GM23338 (cell line): Measurements from ENCODE around the gene HSPA9.

Source experiments
- CREB1 ChIP-seq: fragments of 250-450 bp; sonication (Bioruptor Pico); IDR thresholded peaks from 2 replicates; pipeline ENCODE4 v1.5.0; 2020; ENCODE audit warnings: low read depth, mild to moderate bottlenecking, moderate library complexity
- CTCF ChIP-seq, 2 experiments: fragments of 200-600 bp in 1 of 2; sonication (generic) in 1 of 2; conservative IDR thresholded peaks; 2 replicates each; pipeline versions ENCODE4 v1.5.1 to v1.6.1; 2016 to 2017; ENCODE audit warnings: antibody characterized with exemption in 2 of 2, low read depth in 2 of 2, mild to moderate bottlenecking in 2 of 2, moderate library complexity in 1 of 2
- EZH2 ChIP-seq: fragments of 200-600 bp; sonication (generic); IDR thresholded peaks from one replicate; pipeline ENCODE4 v1.8.0; 2017; ENCODE audit warnings: antibody characterized with exemption, mild to moderate bottlenecking, low read depth; ENCODE audit not compliant: unreplicated experiment
- EZH2phosphoT487 ChIP-seq: fragments of 200-600 bp; sonication (generic); IDR thresholded peaks from one replicate; pipeline ENCODE4 v1.8.1; 2018; ENCODE audit warnings: antibody characterized with exemption; ENCODE audit not compliant: unreplicated experiment
- JUNB ChIP-seq: IDR thresholded peaks from one replicate; pipeline ENCODE4 v1.6.1; 2016; ENCODE audit warnings: antibody characterized with exemption; ENCODE audit not compliant: unreplicated experiment
- NANOG ChIP-seq: IDR thresholded peaks from 2 replicates; pipeline ENCODE4 v1.6.1; 2016; ENCODE audit warnings: antibody characterized with exemption, borderline replicate concordance
- POLR2AphosphoS5 ChIP-seq: IDR thresholded peaks from 2 replicates; pipeline ENCODE4 v1.6.1; 2016; ENCODE audit warnings: antibody characterized with exemption, low read depth
- STAT1 ChIP-seq: IDR thresholded peaks from one replicate; pipeline ENCODE4 v1.6.1; 2016; ENCODE audit warnings: antibody characterized with exemption; ENCODE audit not compliant: unreplicated experiment
- ZNF114 ChIP-seq: fragments of 250-450 bp; sonication (Bioruptor Pico); IDR thresholded peaks from 2 replicates; pipeline ENCODE4 v1.5.0; 2020; ENCODE audit warnings: mild to moderate bottlenecking, moderate library complexity
- TF ChIP-seq, protein P1 (sequence below): IDR thresholded peaks from one replicate; pipeline ENCODE4 v1.6.1; 2018; ENCODE audit warnings: antibody characterized with exemption; ENCODE audit not compliant: unreplicated experiment
- TF ChIP-seq, protein P2 (sequence below): IDR thresholded peaks from 2 replicates; pipeline ENCODE4 v1.6.1; 2016; ENCODE audit warnings: antibody characterized with exemption

- TF ChIP-seq CTCF (conservative IDR thresholded peaks at IDR 0.05; ENCODE audit: low read depth in 2 of 2): no peak
- TF ChIP-seq POLR2AphosphoS5: no peak
- TF ChIP-seq EZH2: no peak
- TF ChIP-seq, protein P1, sequence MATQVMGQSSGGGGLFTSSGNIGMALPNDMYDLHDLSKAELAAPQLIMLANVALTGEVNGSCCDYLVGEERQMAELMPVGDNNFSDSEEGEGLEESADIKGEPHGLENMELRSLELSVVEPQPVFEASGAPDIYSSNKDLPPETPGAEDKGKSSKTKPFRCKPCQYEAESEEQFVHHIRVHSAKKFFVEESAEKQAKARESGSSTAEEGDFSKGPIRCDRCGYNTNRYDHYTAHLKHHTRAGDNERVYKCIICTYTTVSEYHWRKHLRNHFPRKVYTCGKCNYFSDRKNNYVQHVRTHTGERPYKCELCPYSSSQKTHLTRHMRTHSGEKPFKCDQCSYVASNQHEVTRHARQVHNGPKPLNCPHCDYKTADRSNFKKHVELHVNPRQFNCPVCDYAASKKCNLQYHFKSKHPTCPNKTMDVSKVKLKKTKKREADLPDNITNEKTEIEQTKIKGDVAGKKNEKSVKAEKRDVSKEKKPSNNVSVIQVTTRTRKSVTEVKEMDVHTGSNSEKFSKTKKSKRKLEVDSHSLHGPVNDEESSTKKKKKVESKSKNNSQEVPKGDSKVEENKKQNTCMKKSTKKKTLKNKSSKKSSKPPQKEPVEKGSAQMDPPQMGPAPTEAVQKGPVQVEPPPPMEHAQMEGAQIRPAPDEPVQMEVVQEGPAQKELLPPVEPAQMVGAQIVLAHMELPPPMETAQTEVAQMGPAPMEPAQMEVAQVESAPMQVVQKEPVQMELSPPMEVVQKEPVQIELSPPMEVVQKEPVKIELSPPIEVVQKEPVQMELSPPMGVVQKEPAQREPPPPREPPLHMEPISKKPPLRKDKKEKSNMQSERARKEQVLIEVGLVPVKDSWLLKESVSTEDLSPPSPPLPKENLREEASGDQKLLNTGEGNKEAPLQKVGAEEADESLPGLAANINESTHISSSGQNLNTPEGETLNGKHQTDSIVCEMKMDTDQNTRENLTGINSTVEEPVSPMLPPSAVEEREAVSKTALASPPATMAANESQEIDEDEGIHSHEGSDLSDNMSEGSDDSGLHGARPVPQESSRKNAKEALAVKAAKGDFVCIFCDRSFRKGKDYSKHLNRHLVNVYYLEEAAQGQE: no peak
- no peak for TF ChIP-seq CREB1
- TF ChIP-seq EZH2phosphoT487: no peak
- no peak for TF ChIP-seq JUNB
- TF ChIP-seq, protein P2, sequence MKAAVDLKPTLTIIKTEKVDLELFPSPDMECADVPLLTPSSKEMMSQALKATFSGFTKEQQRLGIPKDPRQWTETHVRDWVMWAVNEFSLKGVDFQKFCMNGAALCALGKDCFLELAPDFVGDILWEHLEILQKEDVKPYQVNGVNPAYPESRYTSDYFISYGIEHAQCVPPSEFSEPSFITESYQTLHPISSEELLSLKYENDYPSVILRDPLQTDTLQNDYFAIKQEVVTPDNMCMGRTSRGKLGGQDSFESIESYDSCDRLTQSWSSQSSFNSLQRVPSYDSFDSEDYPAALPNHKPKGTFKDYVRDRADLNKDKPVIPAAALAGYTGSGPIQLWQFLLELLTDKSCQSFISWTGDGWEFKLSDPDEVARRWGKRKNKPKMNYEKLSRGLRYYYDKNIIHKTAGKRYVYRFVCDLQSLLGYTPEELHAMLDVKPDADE: no peak
- TF ChIP-seq STAT1: no peak
- no peak for TF ChIP-seq NANOG
- no peak for TF ChIP-seq ZNF114 (CRISPR knock-in tag)
These were observed 68.6 kb downstream of the HSPA9 start for GRCh38 chr5:138506370-138507306.
